Breast epithelium (tissue), 3 donors: ENCODE measurements around the gene TC2N.

Source experiments
- CTCF ChIP-seq, 3 donors: fragments of 450-650 bp; IDR thresholded peaks; one replicate each; pipeline ENCODE4 v1.5.1; 2016 to 2017; ENCODE audit warnings: antibody characterized with exemption in 3 of 3, mild to moderate bottlenecking in 3 of 3, moderate library complexity in 3 of 3
- POLR2A ChIP-seq: fragments of 450-650 bp; IDR thresholded peaks from one replicate; pipeline ENCODE4 v1.6.1; 2016; ENCODE audit warnings: antibody characterized with exemption, mild to moderate bottlenecking, moderate library complexity

GRCh38 chr14:91732439-91732838 is 134.9 kb downstream of the TC2N start:
- TF ChIP-seq POLR2A (no peak), CTCF (IDR thresholded peaks at IDR 0.05) (no peak)
